Activated T-helper 17 cell treated with anti-CD3 and anti-CD28 coated beads, Interleukin-2, amount 50 U/mL, for 72 hours (primary cell): Measurements from ENCODE around the gene MLPH. TPM values are rescaled to one million over a fixed set of nuclear protein-coding genes. Genes with fewer than 3 reads are reported as not detected.
"Not testable (repeated sequence)": the region's sequence is repeated elsewhere in the genome, so short reads cannot be mapped to it uniquely, and the experiment has no call there.

Experiments used
- ATAC-seq: fragments of 150-1000 bp; cut with Tn5 transposase; replicated peaks from 2 replicates; pipeline ENCODE4 v1.10.0; 2021; ENCODE audit warnings: mild to moderate bottlenecking, moderate library complexity
- H3K27ac Mint-ChIP-seq: one replicate; pipeline ENCODE4 v1.8.0; 2022; ENCODE audit warnings: mixed read lengths
- H3K27me3 Mint-ChIP-seq: one replicate; pipeline ENCODE4 v1.8.0; 2022; ENCODE audit warnings: mixed read lengths
- H3K36me3 Mint-ChIP-seq: one replicate; pipeline ENCODE4 v1.8.0; 2022; ENCODE audit warnings: low read depth, mild to moderate bottlenecking, mixed read lengths
- H3K4me1 Mint-ChIP-seq: one replicate; pipeline ENCODE4 v1.8.0; 2022; ENCODE audit warnings: mixed read lengths
- H3K4me3 Mint-ChIP-seq: one replicate; pipeline ENCODE4 v1.8.0; 2022; ENCODE audit warnings: mild to moderate bottlenecking, mixed read lengths
- H3K9me3 Mint-ChIP-seq: one replicate; pipeline ENCODE4 v1.8.0; 2022; ENCODE audit warnings: mixed read lengths
- total RNA-seq, 2 donors: library from RNA; stranded (reverse); gene quantifications; one replicate each; pipeline ENCODE4 v1.2.3, GENCODE V29; 2022

MLPH gene
- total RNA-seq, 2 donors from 2014 or later = not detected

- Mint-ChIP-seq H3K27me3 (no peaks in the 10 kb centered on the region), H3K36me3 (no peaks in the 10 kb centered on the region), H3K27ac (no peak overlapping the region), H3K4me1 (no peaks in the 10 kb centered on the region), H3K4me3 (no peak overlapping the region), H3K9me3 (no peaks in the 10 kb centered on the region)
- ATAC-seq = no peak
Observed at GRCh38 chr2:237467447-237468179, 19.4 kb upstream of the MLPH start.

GRCh38 chr2:237469410-237469809 is 17.6 kb upstream of the MLPH start:
- H3K9me3 Mint-ChIP-seq, H3K4me1 Mint-ChIP-seq: not testable (repeated sequence)

GRCh38 chr2:237469849-237470248 is 17.2 kb upstream of the MLPH start:
- H3K4me1 Mint-ChIP-seq = no peaks in the 10 kb centered on the region
- no peaks in the 10 kb centered on the region for H3K27me3 Mint-ChIP-seq
- H3K9me3 Mint-ChIP-seq = no peaks in the 10 kb centered on the region
- no peak for ATAC-seq
- no peak overlapping the region for H3K27ac Mint-ChIP-seq
- H3K4me3 Mint-ChIP-seq = no peak overlapping the region
- no peaks in the 10 kb centered on the region for H3K36me3 Mint-ChIP-seq

More at GRCh38 chr2:237469410-237469809, 17.6 kb upstream of the MLPH start:
- H3K27me3 Mint-ChIP-seq, H3K36me3 Mint-ChIP-seq, ATAC-seq, H3K27ac Mint-ChIP-seq, H3K4me3 Mint-ChIP-seq: not testable (repeated sequence)

GRCh38 chr2:237470914-237471313 is 16.1 kb upstream of the MLPH start:
- Mint-ChIP-seq H3K9me3 (no peaks in the 10 kb centered on the region), H3K4me3 (no peak overlapping the region), H3K4me1 (peaks cover 2% of the 10 kb centered on the region), H3K27me3 (peaks cover under 1% of the 10 kb centered on the region), H3K36me3 (no peaks in the 10 kb centered on the region), H3K27ac (no peak overlapping the region)
- ATAC-seq = no peak

- no peaks in the 10 kb centered on the region for H3K36me3 Mint-ChIP-seq
- peaks cover 4% of the 10 kb centered on the region for H3K27me3 Mint-ChIP-seq
- H3K4me1 Mint-ChIP-seq = peaks cover 5% of the 10 kb centered on the region
- no peak overlapping the region for H3K4me3 Mint-ChIP-seq
- no peak for ATAC-seq
- H3K9me3 Mint-ChIP-seq = no peaks in the 10 kb centered on the region
- H3K27ac Mint-ChIP-seq = no peak overlapping the region
Observed at GRCh38 chr2:237471438-237472186, 15.4 kb upstream of the MLPH start.

- H3K36me3 Mint-ChIP-seq = no peaks in the 10 kb centered on the region
- peaks cover 5% of the 10 kb centered on the region for H3K4me1 Mint-ChIP-seq
- H3K27ac Mint-ChIP-seq = no peak overlapping the region
- no peak overlapping the region for H3K4me3 Mint-ChIP-seq
- peaks cover 6% of the 10 kb centered on the region for H3K27me3 Mint-ChIP-seq
- no peak for ATAC-seq
- no peaks in the 10 kb centered on the region for H3K9me3 Mint-ChIP-seq
Observed at GRCh38 chr2:237472187-237472712, 14.8 kb upstream of the MLPH start.

- Mint-ChIP-seq H3K9me3 (no peaks in the 10 kb centered on the region), H3K27me3 (peaks cover 14% of the 10 kb centered on the region)
- no peak for ATAC-seq
Observed at GRCh38 chr2:237472909-237473877, 13.9 kb upstream of the MLPH start.

GRCh38 chr2:237473878-237474441 is 13.1 kb upstream of the MLPH start:
- Mint-ChIP-seq H3K27me3 (peaks cover 15% of the 10 kb centered on the region), H3K36me3 (no peaks in the 10 kb centered on the region), H3K4me1 (peaks cover 5% of the 10 kb centered on the region), H3K9me3 (no peaks in the 10 kb centered on the region), H3K27ac (no peak overlapping the region), H3K4me3 (peak overlapping the region; percentile 83)
- peak; percentile 14 for ATAC-seq

More at GRCh38 chr2:237472909-237473877, 13.9 kb upstream of the MLPH start:
- peaks cover 5% of the 10 kb centered on the region for H3K4me1 Mint-ChIP-seq
- H3K36me3 Mint-ChIP-seq = no peaks in the 10 kb centered on the region
- peak overlapping the region; percentile 83 for H3K4me3 Mint-ChIP-seq
- no peak overlapping the region for H3K27ac Mint-ChIP-seq

GRCh38 chr2:237474442-237474911 is 12.6 kb upstream of the MLPH start:
- peak overlapping the region; percentile 83 for H3K4me3 Mint-ChIP-seq
- H3K27ac Mint-ChIP-seq = peak overlapping the region; percentile 89
- no peaks in the 10 kb centered on the region for H3K36me3 Mint-ChIP-seq
- H3K9me3 Mint-ChIP-seq = no peaks in the 10 kb centered on the region
- no peak for ATAC-seq
- H3K4me1 Mint-ChIP-seq = peaks cover 5% of the 10 kb centered on the region
- H3K27me3 Mint-ChIP-seq = peaks cover 17% of the 10 kb centered on the region

GRCh38 chr2:237474931-237475703 is 11.9 kb upstream of the MLPH start:
- H3K4me3 Mint-ChIP-seq = peak overlapping the region; percentile 83

GRCh38 chr2:237475704-237476141 is 11.3 kb upstream of the MLPH start:
- Mint-ChIP-seq H3K27me3 (peaks cover 23% of the 10 kb centered on the region), H3K36me3 (no peaks in the 10 kb centered on the region), H3K4me3 (peak overlapping the region; percentile 77), H3K27ac (peak overlapping the region; percentile 82), H3K9me3 (no peaks in the 10 kb centered on the region), H3K4me1 (peaks cover 5% of the 10 kb centered on the region)
- ATAC-seq = peak; percentile 90

More at GRCh38 chr2:237474931-237475703, 11.9 kb upstream of the MLPH start:
- H3K27me3 Mint-ChIP-seq = peaks cover 18% of the 10 kb centered on the region
- H3K27ac Mint-ChIP-seq = peak overlapping the region; percentile 89
- no peaks in the 10 kb centered on the region for H3K9me3 Mint-ChIP-seq
- peaks cover 5% of the 10 kb centered on the region for H3K4me1 Mint-ChIP-seq
- no peaks in the 10 kb centered on the region for H3K36me3 Mint-ChIP-seq
- peak; percentile 72 for ATAC-seq

- ATAC-seq = no peak
- Mint-ChIP-seq H3K4me1 (peaks cover 5% of the 10 kb centered on the region), H3K27ac (no peak overlapping the region), H3K36me3 (no peaks in the 10 kb centered on the region), H3K4me3 (no peak overlapping the region), H3K9me3 (no peaks in the 10 kb centered on the region), H3K27me3 (peaks cover 27% of the 10 kb centered on the region)
Observed at GRCh38 chr2:237478095-237478494, 9.0 kb upstream of the MLPH start.

- no peak for ATAC-seq
- H3K36me3 Mint-ChIP-seq = no peaks in the 10 kb centered on the region
- H3K9me3 Mint-ChIP-seq = no peaks in the 10 kb centered on the region
- no peak overlapping the region for H3K4me3 Mint-ChIP-seq
- H3K27me3 Mint-ChIP-seq = peaks cover 27% of the 10 kb centered on the region
- H3K27ac Mint-ChIP-seq = no peak overlapping the region
- H3K4me1 Mint-ChIP-seq = peaks cover 5% of the 10 kb centered on the region
Observed at GRCh38 chr2:237478979-237479378, 8.1 kb upstream of the MLPH start.
